ENCODE measurements around the gene MET. TPM values are rescaled to one million over a fixed set of nuclear protein-coding genes. Genes with fewer than 3 reads are reported as not detected.
A peak's percentile ranks its signal among the peaks of the same experiment; 100 is the strongest.
"Not testable (repeated sequence)": the region's sequence is repeated elsewhere in the genome, so short reads cannot be mapped to it uniquely, and the experiment has no call there.

MET gene
- total and polyA plus RNA-seq, 2 donors (not counting 1 experiment from before 2014, with no cell fraction given): 33.4 to 44.4 TPM

DNA sequence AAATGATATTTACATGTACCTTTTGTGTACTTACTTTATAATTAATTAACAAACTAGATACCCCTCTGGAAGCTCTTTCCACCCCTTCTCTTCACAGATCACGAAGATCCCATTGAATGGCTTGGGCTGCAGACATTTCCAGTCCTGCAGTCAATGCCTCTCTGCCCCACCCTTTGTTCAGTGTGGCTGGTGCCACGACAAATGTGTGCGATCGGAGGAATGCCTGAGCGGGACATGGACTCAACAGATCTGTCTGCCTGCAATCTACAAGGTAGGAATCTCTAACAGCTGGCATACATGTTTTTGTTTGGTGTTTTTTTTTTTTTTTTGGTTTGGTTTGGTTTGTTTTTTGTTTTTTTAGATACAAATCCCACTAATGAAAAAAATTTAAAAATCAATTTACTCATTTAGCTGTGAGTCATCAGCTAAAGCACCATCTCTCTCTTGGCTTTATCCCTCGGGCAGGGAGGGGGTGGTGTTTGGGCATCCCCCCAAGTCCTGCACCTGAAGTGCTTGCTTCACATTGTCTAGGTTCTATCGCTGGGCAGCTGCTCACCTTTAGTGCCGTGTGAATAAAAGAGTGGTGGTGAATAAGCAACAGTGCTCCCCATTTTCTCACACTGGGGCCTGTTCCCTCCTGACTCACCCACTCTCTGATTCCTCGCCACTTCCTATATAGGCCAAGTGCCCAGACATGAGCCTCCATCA is 68.9 kb downstream of the MET start:
- no peaks in the 10 kb centered on the region for H3K27me3 ChIP-seq (ENCODE audit: control insufficient read depth, insufficient read depth, low read length)
- H3K4me1 ChIP-seq (ENCODE audit: control insufficient read depth, extremely low read depth, insufficient read depth, low read length): no peaks in the 10 kb centered on the region
- H3K36me3 ChIP-seq (ENCODE audit: control insufficient read depth, insufficient read depth, low read length): no peaks in the 10 kb centered on the region
- TF ChIP-seq, protein P1, sequence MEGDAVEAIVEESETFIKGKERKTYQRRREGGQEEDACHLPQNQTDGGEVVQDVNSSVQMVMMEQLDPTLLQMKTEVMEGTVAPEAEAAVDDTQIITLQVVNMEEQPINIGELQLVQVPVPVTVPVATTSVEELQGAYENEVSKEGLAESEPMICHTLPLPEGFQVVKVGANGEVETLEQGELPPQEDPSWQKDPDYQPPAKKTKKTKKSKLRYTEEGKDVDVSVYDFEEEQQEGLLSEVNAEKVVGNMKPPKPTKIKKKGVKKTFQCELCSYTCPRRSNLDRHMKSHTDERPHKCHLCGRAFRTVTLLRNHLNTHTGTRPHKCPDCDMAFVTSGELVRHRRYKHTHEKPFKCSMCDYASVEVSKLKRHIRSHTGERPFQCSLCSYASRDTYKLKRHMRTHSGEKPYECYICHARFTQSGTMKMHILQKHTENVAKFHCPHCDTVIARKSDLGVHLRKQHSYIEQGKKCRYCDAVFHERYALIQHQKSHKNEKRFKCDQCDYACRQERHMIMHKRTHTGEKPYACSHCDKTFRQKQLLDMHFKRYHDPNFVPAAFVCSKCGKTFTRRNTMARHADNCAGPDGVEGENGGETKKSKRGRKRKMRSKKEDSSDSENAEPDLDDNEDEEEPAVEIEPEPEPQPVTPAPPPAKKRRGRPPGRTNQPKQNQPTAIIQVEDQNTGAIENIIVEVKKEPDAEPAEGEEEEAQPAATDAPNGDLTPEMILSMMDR (conservative IDR thresholded peaks at IDR 0.05 in 1 of 2, IDR thresholded peaks at IDR 0.05 in 1 of 2; ENCODE audit: low read depth in 1 of 2, low read length in 2 of 2): no peak
- no peak for TF ChIP-seq EZH2 (IDR thresholded peaks at IDR 0.05; ENCODE audit: low read length, missing control alignments)
- no peaks in the 10 kb centered on the region for H3K79me2 ChIP-seq (ENCODE audit: control insufficient read depth, insufficient read depth, low read length)
- no peak overlapping the region for H3K27ac ChIP-seq (ENCODE audit: insufficient read depth, low read length)
- no peak overlapping the region for H3K4me3 ChIP-seq (replicated peaks in 1 of 4; ENCODE audit: control extremely low read depth in 1 of 4, insufficient read depth in 1 of 4, low read depth in 3 of 4, low read length in 4 of 4)
- H3K9ac ChIP-seq (ENCODE audit: insufficient read depth, low read length): no peak overlapping the region
- peak in 1 of 2 donors; percentile 18 for DNase-seq (ENCODE audit: low read depth in 2 of 2)
- H3K4me2 ChIP-seq (ENCODE audit: extremely low read depth, insufficient read depth, low read length): no peak overlapping the region
- no peaks in the 10 kb centered on the region for H4K20me1 ChIP-seq (ENCODE audit: control insufficient read depth, extremely low read depth, insufficient read depth, low read length)
- H2AFZ ChIP-seq (ENCODE audit: low read length): no peak overlapping the region
- no peaks in the 10 kb centered on the region for H3K9me3 ChIP-seq (ENCODE audit: control insufficient read depth, insufficient read depth, low read depth, low read length)

DNA sequence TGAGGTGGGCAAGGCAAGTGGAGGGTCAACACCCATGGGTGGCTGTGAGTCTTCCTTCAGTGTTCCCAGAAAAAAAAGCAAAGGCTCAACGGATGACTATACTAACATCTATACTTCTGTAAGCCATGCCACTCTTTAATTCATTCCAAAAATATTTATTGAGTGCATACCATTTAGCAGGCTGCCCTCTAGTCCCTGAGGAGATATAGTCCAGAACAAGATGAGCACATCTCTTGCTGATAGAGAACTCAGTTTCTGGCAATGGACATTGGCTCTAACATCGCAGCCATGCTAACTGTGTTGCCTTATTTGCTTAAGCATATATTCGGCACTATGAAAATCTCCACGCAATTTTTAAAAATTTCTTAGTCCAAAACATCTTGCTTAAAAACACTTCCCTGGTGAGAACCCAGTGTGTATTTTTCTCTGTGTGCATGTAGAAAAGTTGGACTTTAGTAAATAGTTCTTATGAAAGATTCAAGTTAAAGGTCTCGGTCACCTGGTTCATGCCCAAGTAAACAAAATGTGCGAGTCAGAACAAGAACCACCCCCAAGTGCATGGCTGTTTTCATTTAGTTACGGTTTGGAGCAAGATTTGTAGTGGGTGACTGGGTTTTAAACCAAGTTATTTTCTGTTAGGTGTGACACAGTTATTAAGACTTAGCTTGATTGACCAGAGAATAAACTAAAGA is 69.8 kb downstream of the MET start:
- H3K9ac ChIP-seq (ENCODE audit: insufficient read depth, low read length): no peak overlapping the region
- H3K9me3 ChIP-seq (ENCODE audit: control insufficient read depth, insufficient read depth, low read depth, low read length): no peaks in the 10 kb centered on the region
- H3K27ac ChIP-seq (ENCODE audit: insufficient read depth, low read length): no peak overlapping the region
- H3K79me2 ChIP-seq (ENCODE audit: control insufficient read depth, insufficient read depth, low read length): no peaks in the 10 kb centered on the region
- TF ChIP-seq, protein P1 (conservative IDR thresholded peaks at IDR 0.05 in 1 of 2, IDR thresholded peaks at IDR 0.05 in 1 of 2; ENCODE audit: low read depth in 1 of 2, low read length in 2 of 2): no peak
- no peak for TF ChIP-seq EZH2 (IDR thresholded peaks at IDR 0.05; ENCODE audit: low read length, missing control alignments)
- H3K4me1 ChIP-seq (ENCODE audit: control insufficient read depth, extremely low read depth, insufficient read depth, low read length): no peaks in the 10 kb centered on the region
- H3K36me3 ChIP-seq (ENCODE audit: control insufficient read depth, insufficient read depth, low read length): no peaks in the 10 kb centered on the region
- H3K4me3 ChIP-seq (replicated peaks in 1 of 4; ENCODE audit: control extremely low read depth in 1 of 4, insufficient read depth in 1 of 4, low read depth in 3 of 4, low read length in 4 of 4): no peak overlapping the region
- no peak overlapping the region for H2AFZ ChIP-seq (ENCODE audit: low read length)
- no peaks in the 10 kb centered on the region for H3K27me3 ChIP-seq (ENCODE audit: control insufficient read depth, insufficient read depth, low read length)
- DNase-seq (ENCODE audit: low read depth in 2 of 2): peak in 1 of 2 donors; percentile 25
- no peak overlapping the region for H3K4me2 ChIP-seq (ENCODE audit: extremely low read depth, insufficient read depth, low read length)
- no peaks in the 10 kb centered on the region for H4K20me1 ChIP-seq (ENCODE audit: control insufficient read depth, extremely low read depth, insufficient read depth, low read length)

DNA sequence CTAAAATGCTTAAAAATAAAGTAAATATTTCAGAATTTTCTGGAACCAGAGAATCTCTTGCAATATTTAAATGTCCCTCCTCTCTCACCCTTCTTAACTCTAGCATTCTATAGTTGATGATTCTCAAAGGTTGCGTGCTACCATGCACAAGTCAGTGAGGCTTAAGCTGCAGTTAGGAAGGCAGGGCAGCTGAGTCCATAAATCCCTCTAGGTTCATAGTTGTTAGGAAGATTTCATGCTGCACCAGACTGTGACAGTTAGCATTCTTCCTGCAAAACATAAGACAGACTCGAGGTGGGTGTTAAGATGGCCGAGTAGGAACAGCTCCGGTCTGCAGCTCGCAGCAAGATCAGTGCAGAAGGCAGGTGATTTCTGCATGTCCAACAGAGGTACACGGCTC is 70.6 kb downstream of the MET start:
- Histone ChIP-seq H3K79me2 (ENCODE audit: control insufficient read depth, insufficient read depth, low read length) (no peaks in the 10 kb centered on the region), H4K20me1 (ENCODE audit: control insufficient read depth, extremely low read depth, insufficient read depth, low read length) (no peaks in the 10 kb centered on the region), H3K9ac (ENCODE audit: insufficient read depth, low read length) (no peak overlapping the region), H3K27ac (ENCODE audit: insufficient read depth, low read length) (no peak overlapping the region), H3K9me3 (ENCODE audit: control insufficient read depth, insufficient read depth, low read depth, low read length) (no peaks in the 10 kb centered on the region), H2AFZ (ENCODE audit: low read length) (no peak overlapping the region), H3K27me3 (ENCODE audit: control insufficient read depth, insufficient read depth, low read length) (no peaks in the 10 kb centered on the region), H3K4me1 (ENCODE audit: control insufficient read depth, extremely low read depth, insufficient read depth, low read length) (no peaks in the 10 kb centered on the region), H3K4me3 (replicated peaks in 1 of 4; ENCODE audit: control extremely low read depth in 1 of 4, insufficient read depth in 1 of 4, low read depth in 3 of 4, low read length in 4 of 4) (no peak overlapping the region), H3K4me2 (ENCODE audit: extremely low read depth, insufficient read depth, low read length) (no peak overlapping the region), H3K36me3 (ENCODE audit: control insufficient read depth, insufficient read depth, low read length) (no peaks in the 10 kb centered on the region)
- TF ChIP-seq, protein P1 (conservative IDR thresholded peaks at IDR 0.05 in 1 of 2, IDR thresholded peaks at IDR 0.05 in 1 of 2; ENCODE audit: low read depth in 1 of 2, low read length in 2 of 2): no peak
- TF ChIP-seq EZH2 (IDR thresholded peaks at IDR 0.05; ENCODE audit: low read length, missing control alignments): no peak
- no peak for DNase-seq (ENCODE audit: low read depth in 2 of 2)

DNA sequence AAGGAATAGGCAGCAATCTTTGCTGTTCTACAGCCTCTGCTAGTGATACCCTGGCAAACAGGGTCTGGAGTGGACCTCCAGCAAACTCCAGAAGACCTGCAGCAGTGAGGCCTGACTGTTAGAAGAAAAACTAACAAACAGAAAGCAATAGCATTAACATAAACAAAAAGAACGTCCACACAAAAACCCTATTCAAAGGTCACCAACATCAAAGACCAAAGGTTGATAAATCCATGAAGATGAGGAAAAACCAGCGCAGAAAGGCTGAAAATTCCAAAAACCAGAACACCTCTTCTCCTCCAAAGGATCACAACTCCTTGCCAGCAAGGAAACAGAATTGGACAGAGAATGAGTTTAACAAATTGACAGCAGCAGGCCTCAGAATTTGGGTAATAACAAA is 71.8 kb downstream of the MET start:
- H3K79me2 ChIP-seq (ENCODE audit: control insufficient read depth, insufficient read depth, low read length); H3K4me1 ChIP-seq (ENCODE audit: control insufficient read depth, extremely low read depth, insufficient read depth, low read length); H3K9me3 ChIP-seq (ENCODE audit: control insufficient read depth, insufficient read depth, low read depth, low read length); H3K4me2 ChIP-seq (ENCODE audit: extremely low read depth, insufficient read depth, low read length); H2AFZ ChIP-seq (ENCODE audit: low read length); H3K4me3 ChIP-seq (replicated peaks in 1 of 4; ENCODE audit: control extremely low read depth in 1 of 4, insufficient read depth in 1 of 4, low read depth in 3 of 4, low read length in 4 of 4); H4K20me1 ChIP-seq (ENCODE audit: control insufficient read depth, extremely low read depth, insufficient read depth, low read length); H3K27me3 ChIP-seq (ENCODE audit: control insufficient read depth, insufficient read depth, low read length); H3K27ac ChIP-seq (ENCODE audit: insufficient read depth, low read length); H3K36me3 ChIP-seq (ENCODE audit: control insufficient read depth, insufficient read depth, low read length); H3K9ac ChIP-seq (ENCODE audit: insufficient read depth, low read length); DNase-seq (ENCODE audit: low read depth in 2 of 2): not testable (repeated sequence)

All from fibroblast of lung (primary cell).